DOHH2 (cell line): ENCODE results near the gene SRGAP1.

Source experiments
- H3F3A ChIP-seq: fragments of 200-600 bp; sonication (generic), shearing (Covaris generic); 2 replicates; pipeline ENCODE4 v1.6.0; 2016; ENCODE audit warnings: antibody characterized with exemption, mild to moderate bottlenecking; ENCODE audit not compliant: control insufficient read depth, insufficient read depth
- H3K27ac ChIP-seq: fragments of 200-600 bp; sonication (generic); 2 replicates; pipeline ENCODE4 v1.5.1; 2014; ENCODE audit warnings: low read depth, mild to moderate bottlenecking, low read length, moderate library complexity
- H3K27me3 ChIP-seq: fragments of 200-600 bp; sonication (generic); 2 replicates; pipeline ENCODE4 v1.6.1; 2014; ENCODE audit warnings: mild to moderate bottlenecking, low read length, mixed read lengths; ENCODE audit not compliant: control insufficient read depth
- H3K36me3 ChIP-seq: fragments of 200-600 bp; sonication (generic); 2 replicates; pipeline ENCODE4 v1.6.1; 2014; ENCODE audit warnings: mild to moderate bottlenecking, low read length, moderate library complexity, mixed read lengths; ENCODE audit not compliant: control insufficient read depth
- H3K4me1 ChIP-seq: fragments of 200-600 bp; sonication (generic); 2 replicates; pipeline ENCODE4 v1.6.1; 2014; ENCODE audit warnings: mild to moderate bottlenecking, low read length, mixed read lengths; ENCODE audit not compliant: control insufficient read depth
- H3K4me2 ChIP-seq: fragments of 200-600 bp; sonication (generic); 2 replicates; pipeline ENCODE4 v1.6.0; 2014; ENCODE audit warnings: mild to moderate bottlenecking, low read length, moderate library complexity
- H3K4me3 ChIP-seq: fragments of 200-600 bp; sonication (generic); 2 replicates; pipeline ENCODE4 v1.5.1; 2014; ENCODE audit warnings: mild to moderate bottlenecking, low read length, mixed read lengths
- H3K79me2 ChIP-seq: fragments of 200-600 bp; sonication (generic); 2 replicates; pipeline ENCODE4 v1.6.1; 2014; ENCODE audit warnings: mild to moderate bottlenecking, low read length, mixed read lengths; ENCODE audit not compliant: control insufficient read depth
- H3K9me2 ChIP-seq: fragments of 200-600 bp; sonication (generic); replicated peaks from 2 replicates; pipeline ENCODE4 v1.6.1; 2014; ENCODE audit warnings: mild to moderate bottlenecking, low read length, mixed read lengths; ENCODE audit not compliant: control insufficient read depth
- H3K9me3 ChIP-seq: fragments of 200-600 bp; sonication (generic); 2 replicates; pipeline ENCODE4 v1.6.1; 2014; ENCODE audit warnings: antibody characterized with exemption, low read length, mixed read lengths; ENCODE audit not compliant: control insufficient read depth, insufficient read depth
- H4K20me1 ChIP-seq: fragments of 200-600 bp; sonication (generic); 2 replicates; pipeline ENCODE4 v1.6.0; 2014; ENCODE audit warnings: low read depth, mild to moderate bottlenecking, antibody characterized with exemption, low read length, moderate library complexity; ENCODE audit not compliant: control insufficient read depth, insufficient read depth
- CTCF ChIP-seq: fragments of 200-600 bp; sonication (generic); IDR thresholded peaks from one replicate; pipeline ENCODE4 v1.5.1; 2014; ENCODE audit warnings: antibody characterized with exemption, mild to moderate bottlenecking, low read depth, low read length; ENCODE audit not compliant: poor library complexity, severe bottlenecking
- EZH2phosphoT487 ChIP-seq: fragments of 200-600 bp; sonication (generic); IDR thresholded peaks from 2 replicates; pipeline ENCODE4 v1.6.1; 2017; ENCODE audit warnings: borderline replicate concordance, mild to moderate bottlenecking, antibody characterized with exemption, low read length, moderate library complexity, mixed read lengths

Gene SRGAP1

GRCh38 chr12:64139021-64139420, 294.5 kb downstream of the SRGAP1 start:
- H3K4me3 ChIP-seq: no peak overlapping the region
- no peak overlapping the region for H3K27ac ChIP-seq
- no peaks in the 10 kb centered on the region for H3F3A ChIP-seq
- TF ChIP-seq CTCF (no peak), EZH2phosphoT487 (no peak)
- H3K9me2 ChIP-seq: no peaks in the 10 kb centered on the region
- no peaks in the 10 kb centered on the region for H3K27me3 ChIP-seq
- H3K9me3 ChIP-seq: no peaks in the 10 kb centered on the region
- no peaks in the 10 kb centered on the region for H3K79me2 ChIP-seq
- no peaks in the 10 kb centered on the region for H4K20me1 ChIP-seq
- H3K4me1 ChIP-seq: no peaks in the 10 kb centered on the region
- no peak overlapping the region for H3K4me2 ChIP-seq
- H3K36me3 ChIP-seq: no peaks in the 10 kb centered on the region

GRCh38 chr12:64142382-64142781, 297.9 kb downstream of the SRGAP1 start:
- no peaks in the 10 kb centered on the region for H4K20me1 ChIP-seq
- no peaks in the 10 kb centered on the region for H3K79me2 ChIP-seq
- peaks cover 19% of the 10 kb centered on the region for H3K4me1 ChIP-seq

GRCh38 chr12:64142784-64143183, 298.3 kb downstream of the SRGAP1 start:
- Histone ChIP-seq H3K27me3 (no peaks in the 10 kb centered on the region), H3K27ac (no peak overlapping the region), H3K4me3 (no peak overlapping the region), H3K4me1 (peaks cover 23% of the 10 kb centered on the region), H3F3A (peaks cover under 1% of the 10 kb centered on the region; the same call in 1 of the 2 replicates), H3K79me2 (no peaks in the 10 kb centered on the region), H4K20me1 (no peaks in the 10 kb centered on the region), H3K9me3 (no peaks in the 10 kb centered on the region), H3K9me2 (no peaks in the 10 kb centered on the region), H3K4me2 (no peak overlapping the region), H3K36me3 (no peaks in the 10 kb centered on the region)
- TF ChIP-seq EZH2phosphoT487: no peak
- TF ChIP-seq CTCF: no peak

More at GRCh38 chr12:64142382-64142781, 297.9 kb downstream of the SRGAP1 start:
- Histone ChIP-seq H3K27ac (no peak overlapping the region), H3K36me3 (no peaks in the 10 kb centered on the region), H3K9me3 (no peaks in the 10 kb centered on the region), H3K27me3 (no peaks in the 10 kb centered on the region), H3K9me2 (no peaks in the 10 kb centered on the region), H3K4me2 (no peak overlapping the region), H3K4me3 (no peak overlapping the region), H3F3A (no peaks in the 10 kb centered on the region)
- no peak for TF ChIP-seq CTCF
- TF ChIP-seq EZH2phosphoT487: no peak
